Transverse colon (tissue), 4 donors: ENCODE measurements around the gene RPTOR. TPM values are rescaled to one million over a fixed set of nuclear protein-coding genes. Genes with fewer than 3 reads are reported as not detected.

Experiments
- DNase-seq: peaks from one replicate; pipeline ENCODE4 v3.0.0-alpha.2; 2019
- H3K27ac ChIP-seq, 4 donors: fragments of 200-600 bp; sonication (generic); 2 replicates each; pipeline ENCODE4 v1.5.1; 2016 to 2018; ENCODE audit warnings: inconsistent platforms in 4 of 4
- H3K27me3 ChIP-seq: fragments of 200-600 bp; sonication (generic); 2 replicates; pipeline ENCODE4 v1.5.1; 2017; ENCODE audit warnings: inconsistent platforms
- H3K36me3 ChIP-seq, 4 donors: fragments of 200-600 bp; sonication (generic); 2 replicates each; pipeline ENCODE4 v1.5.1; 2017 to 2019; ENCODE audit warnings: inconsistent platforms in 4 of 4
- H3K4me1 ChIP-seq, 4 donors: fragments of 200-600 bp; sonication (generic); 2 replicates each; pipeline ENCODE4 v1.5.1; 2017 to 2020; ENCODE audit warnings: inconsistent platforms in 4 of 4
- H3K4me3 ChIP-seq, 4 donors: fragments of 200-600 bp; sonication (generic); 1 replicate in 1 of 4; 2 replicates in 3 of 4; pipeline versions ENCODE4 v1.5.1 to v1.6.1; 2017 to 2019; ENCODE audit warnings: inconsistent platforms in 4 of 4
- H3K9me3 ChIP-seq, 2 donors: fragments of 200-600 bp; sonication (generic); 2 replicates each; pipeline ENCODE4 v1.5.1; 2017 to 2019; ENCODE audit warnings: inconsistent platforms in 2 of 2
- CTCF ChIP-seq, 5 experiments: fragments of 200-600 bp in 3 of 5; fragments of 450-650 bp in 2 of 5; sonication (generic) in 3 of 5; IDR thresholded peaks; 1 replicate in 2 of 5; 2 replicates in 3 of 5; pipeline ENCODE4 v1.5.1; 2016 to 2017; ENCODE audit warnings: antibody characterized with exemption in 5 of 5, inconsistent platforms in 3 of 5, mild to moderate bottlenecking in 2 of 5, moderate library complexity in 1 of 5
- EP300 ChIP-seq: sonication (generic); formaldehyde crosslinking; IDR thresholded peaks from one replicate; pipeline ENCODE4 v1.6.1; 2017; ENCODE audit warnings: antibody characterized with exemption, low read depth
- POLR2A ChIP-seq: fragments of 450-650 bp; IDR thresholded peaks from one replicate; pipeline ENCODE4 v1.6.1; 2016; ENCODE audit warnings: antibody characterized with exemption, mild to moderate bottlenecking, moderate library complexity
- POLR2AphosphoS5 ChIP-seq, 3 donors: sonication (generic); formaldehyde crosslinking; IDR thresholded peaks; one replicate each; pipeline ENCODE4 v1.6.1; 2016; ENCODE audit warnings: antibody characterized with exemption in 3 of 3
- WGBS, 2 donors: methylation state at CpG; one replicate each; pipeline ENCODE4 v1.1.5; 2018; ENCODE audit warnings: low coverage in 1 of 2; 5-methylcytosine and 5-hydroxymethylcytosine counted together
- in situ Hi-C, 4 donors: fragments of 200-750 bp; cut with MboI; loops; one replicate each; pipeline versions ENCODE4 v1.15.0 to v1.15.1; 2017; ENCODE audit warnings: low sequenced_read_pairs in 3 of 4, low pct_ligation_motif_present in 1 of 4, low pct_unique_long_range_greater_than_20kb in 1 of 4
- intact Hi-C: fragments of 100-400 bp; cut with DNase I; formaldehyde crosslinking; loops from one replicate; pipeline ENCODE4 v1.15.1; 2023; ENCODE audit warnings: low total_unique reads
- total RNA-seq, 4 donors: library from RNA; depleted of rRNA; stranded (reverse); fragments of >200 nt; gene quantifications; one replicate each; pipeline ENCODE4 v1.1.0, GENCODE V29; 2016

RPTOR gene
- total RNA-seq, 4 donors from 2014 or later = 28.9 to 79.3 (median 48.0) TPM

DNA sequence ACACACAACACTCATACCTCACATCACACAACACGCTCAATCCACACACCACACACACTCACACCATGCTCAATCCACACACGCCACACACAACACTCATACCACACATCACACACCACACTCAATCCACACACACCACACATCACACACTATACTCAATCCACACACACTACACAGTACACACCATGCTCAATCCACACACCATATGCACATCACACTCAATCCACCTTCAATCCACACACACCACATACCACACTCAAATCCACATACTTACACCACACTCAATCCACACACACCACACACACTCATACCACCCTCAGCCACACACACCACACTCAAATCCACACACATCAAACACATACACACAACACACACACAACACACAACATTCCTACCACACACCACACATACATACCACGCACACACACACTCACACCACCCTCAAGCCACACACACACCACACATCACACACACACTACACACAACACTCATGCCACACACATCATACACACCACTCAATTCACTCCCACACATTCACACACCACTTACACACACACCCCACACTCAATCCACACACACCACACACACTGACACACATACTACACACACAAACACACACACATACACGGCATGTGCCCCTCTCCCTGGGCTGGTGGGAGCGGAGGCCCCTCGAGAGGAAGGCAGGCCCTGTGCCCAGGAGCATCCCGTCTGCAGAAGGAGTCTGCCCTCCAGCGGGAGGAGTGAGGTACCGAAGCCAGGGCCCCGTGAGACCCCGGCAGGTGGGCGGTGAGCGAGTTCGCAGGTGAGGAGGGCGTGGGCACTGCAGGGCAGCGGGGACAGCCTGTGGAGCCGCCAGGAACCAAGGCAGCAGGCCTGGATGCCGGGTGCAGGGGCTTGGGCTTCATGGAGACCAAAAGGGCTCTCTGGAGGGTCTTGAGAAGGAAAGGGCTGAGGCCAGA, 33.1 kb upstream of the RPTOR start:
- Histone ChIP-seq H3K27ac (no peak overlapping the region), H3K36me3 (no peaks in the 10 kb centered on the region), H3K27me3 (peaks cover 5% of the 10 kb centered on the region), H3K4me3 (no peak overlapping the region), H3K4me1 (no peaks in the 10 kb centered on the region), H3K9me3 (no peaks in the 10 kb centered on the region)
- TF ChIP-seq POLR2AphosphoS5 (IDR thresholded peaks at IDR 0.05) (no peak), EP300 (no peak), POLR2A (no peak), CTCF (IDR thresholded peaks at IDR 0.05) (no peak)
- WGBS, 2 donors = 64 to 92% methylated on average over 3 to 18 of the region's 18 CpGs
- intact Hi-C loops (loop anchor here (2.0 kb wide), 1 partner anchor 31 kb away; no protein-coding TSS in a partner anchor), in situ Hi-C loops (no loop called here)
- DNase-seq = no peak

DNA sequence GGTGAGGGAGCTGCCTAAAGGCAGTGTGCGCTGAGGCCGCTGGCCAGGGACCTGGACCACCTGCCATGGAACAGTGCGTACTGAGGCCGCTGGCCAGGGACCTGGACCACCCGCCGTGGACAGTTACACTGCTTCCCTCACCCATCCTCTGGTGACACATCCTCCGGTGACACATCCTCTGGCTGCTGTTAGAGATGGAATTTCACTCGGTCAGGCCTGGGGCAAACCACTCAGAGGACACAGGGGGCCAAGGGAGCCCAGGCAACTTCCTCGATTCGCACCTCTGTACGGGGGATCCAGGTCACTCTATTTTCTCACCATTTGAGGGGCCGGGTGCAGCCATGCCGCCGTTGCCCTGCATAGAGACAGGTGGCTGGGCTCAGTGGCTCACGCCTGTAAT, 32.4 kb upstream of the RPTOR start:
- in situ Hi-C loops = no loop called here
- no peak overlapping the region for H3K27ac ChIP-seq
- 89% methylated on average over 15 of the region's 15 CpGs; no CpG with 5 or more reads in 1 of the 2 donors for WGBS, 2 donors
- no peaks in the 10 kb centered on the region for H3K9me3 ChIP-seq
- TF ChIP-seq EP300 (no peak), POLR2AphosphoS5 (IDR thresholded peaks at IDR 0.05) (no peak), POLR2A (no peak), CTCF (IDR thresholded peaks at IDR 0.05) (no peak)
- H3K36me3 ChIP-seq = no peaks in the 10 kb centered on the region
- intact Hi-C loops = no loop called here
- H3K4me1 ChIP-seq = no peaks in the 10 kb centered on the region
- no peak for DNase-seq
- peaks cover 5% of the 10 kb centered on the region for H3K27me3 ChIP-seq
- H3K4me3 ChIP-seq = no peak overlapping the region

GRCh38 chr17:80513201-80513600, 31.4 kb upstream of the RPTOR start:
- TF ChIP-seq CTCF (IDR thresholded peaks at IDR 0.05) (no peak), POLR2A (no peak), POLR2AphosphoS5 (IDR thresholded peaks at IDR 0.05) (no peak), EP300 (no peak)
- in situ Hi-C loops (no loop called here), intact Hi-C loops (no loop called here)
- Histone ChIP-seq H3K27ac (no peak overlapping the region), H3K27me3 (peaks cover 5% of the 10 kb centered on the region), H3K9me3 (no peaks in the 10 kb centered on the region), H3K4me3 (no peak overlapping the region), H3K36me3 (no peaks in the 10 kb centered on the region), H3K4me1 (no peaks in the 10 kb centered on the region)
- DNase-seq = no peak
- WGBS, 2 donors = 84 to 93% methylated on average over 3 to 16 of the region's 16 CpGs

DNA sequence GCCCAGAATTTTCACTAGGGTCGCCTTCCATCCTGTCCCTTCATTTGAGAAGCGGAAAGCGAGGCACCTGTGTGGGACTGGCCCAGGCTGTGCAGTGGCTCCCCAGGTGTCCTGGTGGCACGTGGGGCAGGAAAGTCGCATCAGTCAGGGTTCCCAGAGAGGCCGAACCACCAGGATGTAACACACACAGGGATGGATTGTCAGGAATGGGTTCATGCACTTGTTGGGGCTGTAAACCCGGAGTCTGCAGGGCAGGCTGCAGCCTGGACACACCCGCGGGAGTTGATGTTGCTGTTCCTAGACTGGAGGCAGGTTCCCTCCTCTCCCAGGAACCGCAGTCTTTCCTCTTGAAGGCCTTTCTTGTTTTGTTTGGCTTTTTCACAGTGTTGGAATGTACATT, 30.7 kb upstream of the RPTOR start:
- peaks cover 5% of the 10 kb centered on the region for H3K27me3 ChIP-seq
- TF ChIP-seq CTCF (IDR thresholded peaks at IDR 0.05) (no peak), POLR2A (no peak), EP300 (no peak), POLR2AphosphoS5 (IDR thresholded peaks at IDR 0.05) (no peak)
- no peak overlapping the region for H3K4me3 ChIP-seq
- H3K27ac ChIP-seq = no peak overlapping the region
- no peaks in the 10 kb centered on the region for H3K4me1 ChIP-seq
- no peaks in the 10 kb centered on the region for H3K36me3 ChIP-seq
- 55% methylated on average over 9 of the region's 10 CpGs; no CpG with 5 or more reads in 1 of the 2 donors for WGBS, 2 donors
- intact Hi-C loops (no loop called here), in situ Hi-C loops (no loop called here)
- no peaks in the 10 kb centered on the region for H3K9me3 ChIP-seq
- no peak for DNase-seq
